GM23338 (cell line): Measurements from ENCODE around the gene DPP10.

Source experiments
- CREB1 ChIP-seq: fragments of 250-450 bp; sonication (Bioruptor Pico); IDR thresholded peaks from 2 replicates; pipeline ENCODE4 v1.5.0; 2020; ENCODE audit warnings: low read depth, mild to moderate bottlenecking, moderate library complexity
- EZH2 ChIP-seq: fragments of 200-600 bp; sonication (generic); IDR thresholded peaks from one replicate; pipeline ENCODE4 v1.8.0; 2017; ENCODE audit warnings: antibody characterized with exemption, mild to moderate bottlenecking, low read depth; ENCODE audit not compliant: unreplicated experiment
- EZH2phosphoT487 ChIP-seq: fragments of 200-600 bp; sonication (generic); IDR thresholded peaks from one replicate; pipeline ENCODE4 v1.8.1; 2018; ENCODE audit warnings: antibody characterized with exemption; ENCODE audit not compliant: unreplicated experiment
- JUNB ChIP-seq: IDR thresholded peaks from one replicate; pipeline ENCODE4 v1.6.1; 2016; ENCODE audit warnings: antibody characterized with exemption; ENCODE audit not compliant: unreplicated experiment
- NANOG ChIP-seq: IDR thresholded peaks from 2 replicates; pipeline ENCODE4 v1.6.1; 2016; ENCODE audit warnings: antibody characterized with exemption, borderline replicate concordance
- POLR2AphosphoS5 ChIP-seq: IDR thresholded peaks from 2 replicates; pipeline ENCODE4 v1.6.1; 2016; ENCODE audit warnings: antibody characterized with exemption, low read depth
- ZNF114 ChIP-seq: fragments of 250-450 bp; sonication (Bioruptor Pico); IDR thresholded peaks from 2 replicates; pipeline ENCODE4 v1.5.0; 2020; ENCODE audit warnings: mild to moderate bottlenecking, moderate library complexity
- TF ChIP-seq, protein P1 (sequence below): IDR thresholded peaks from one replicate; pipeline ENCODE4 v1.6.1; 2018; ENCODE audit warnings: antibody characterized with exemption; ENCODE audit not compliant: unreplicated experiment
- TF ChIP-seq, protein P2 (sequence below): fragments of 250-450 bp; sonication (Bioruptor Pico); IDR thresholded peaks from 2 replicates; pipeline ENCODE4 v1.5.0; 2020; ENCODE audit warnings: mild to moderate bottlenecking, moderate library complexity
- TF ChIP-seq, protein P3 (sequence below), 2 experiments: fragments of 200-600 bp in 1 of 2; sonication (generic) in 1 of 2; conservative IDR thresholded peaks; 2 replicates each; pipeline versions ENCODE4 v1.5.1 to v1.6.1; 2016 to 2017; ENCODE audit warnings: antibody characterized with exemption in 2 of 2, low read depth in 2 of 2, mild to moderate bottlenecking in 2 of 2, moderate library complexity in 1 of 2
- TF ChIP-seq, protein P4 (sequence below): IDR thresholded peaks from 2 replicates; pipeline ENCODE4 v1.6.1; 2016; ENCODE audit warnings: antibody characterized with exemption

DNA sequence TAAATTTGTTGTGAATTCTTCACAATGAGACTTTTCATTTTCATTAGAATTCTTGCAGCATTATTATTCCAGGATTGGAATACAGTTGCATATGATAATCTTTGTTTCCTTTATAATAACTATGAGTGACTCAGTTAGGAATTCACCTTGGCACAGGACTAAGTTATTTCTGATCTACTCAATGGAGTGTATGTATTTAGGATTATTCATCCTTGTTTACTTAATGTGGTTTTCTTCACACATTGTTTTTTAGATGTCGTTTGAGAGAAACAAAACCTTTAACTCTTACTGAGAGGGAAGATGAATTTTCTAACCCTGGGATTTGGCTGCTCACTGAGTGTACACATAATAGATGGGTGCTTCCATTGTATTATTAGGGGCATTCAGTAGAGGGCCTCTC, 970.1 kb downstream of the DPP10 start:
- TF ChIP-seq EZH2phosphoT487: no peak
- TF ChIP-seq, protein P1, sequence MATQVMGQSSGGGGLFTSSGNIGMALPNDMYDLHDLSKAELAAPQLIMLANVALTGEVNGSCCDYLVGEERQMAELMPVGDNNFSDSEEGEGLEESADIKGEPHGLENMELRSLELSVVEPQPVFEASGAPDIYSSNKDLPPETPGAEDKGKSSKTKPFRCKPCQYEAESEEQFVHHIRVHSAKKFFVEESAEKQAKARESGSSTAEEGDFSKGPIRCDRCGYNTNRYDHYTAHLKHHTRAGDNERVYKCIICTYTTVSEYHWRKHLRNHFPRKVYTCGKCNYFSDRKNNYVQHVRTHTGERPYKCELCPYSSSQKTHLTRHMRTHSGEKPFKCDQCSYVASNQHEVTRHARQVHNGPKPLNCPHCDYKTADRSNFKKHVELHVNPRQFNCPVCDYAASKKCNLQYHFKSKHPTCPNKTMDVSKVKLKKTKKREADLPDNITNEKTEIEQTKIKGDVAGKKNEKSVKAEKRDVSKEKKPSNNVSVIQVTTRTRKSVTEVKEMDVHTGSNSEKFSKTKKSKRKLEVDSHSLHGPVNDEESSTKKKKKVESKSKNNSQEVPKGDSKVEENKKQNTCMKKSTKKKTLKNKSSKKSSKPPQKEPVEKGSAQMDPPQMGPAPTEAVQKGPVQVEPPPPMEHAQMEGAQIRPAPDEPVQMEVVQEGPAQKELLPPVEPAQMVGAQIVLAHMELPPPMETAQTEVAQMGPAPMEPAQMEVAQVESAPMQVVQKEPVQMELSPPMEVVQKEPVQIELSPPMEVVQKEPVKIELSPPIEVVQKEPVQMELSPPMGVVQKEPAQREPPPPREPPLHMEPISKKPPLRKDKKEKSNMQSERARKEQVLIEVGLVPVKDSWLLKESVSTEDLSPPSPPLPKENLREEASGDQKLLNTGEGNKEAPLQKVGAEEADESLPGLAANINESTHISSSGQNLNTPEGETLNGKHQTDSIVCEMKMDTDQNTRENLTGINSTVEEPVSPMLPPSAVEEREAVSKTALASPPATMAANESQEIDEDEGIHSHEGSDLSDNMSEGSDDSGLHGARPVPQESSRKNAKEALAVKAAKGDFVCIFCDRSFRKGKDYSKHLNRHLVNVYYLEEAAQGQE: no peak
- TF ChIP-seq, protein P2, sequence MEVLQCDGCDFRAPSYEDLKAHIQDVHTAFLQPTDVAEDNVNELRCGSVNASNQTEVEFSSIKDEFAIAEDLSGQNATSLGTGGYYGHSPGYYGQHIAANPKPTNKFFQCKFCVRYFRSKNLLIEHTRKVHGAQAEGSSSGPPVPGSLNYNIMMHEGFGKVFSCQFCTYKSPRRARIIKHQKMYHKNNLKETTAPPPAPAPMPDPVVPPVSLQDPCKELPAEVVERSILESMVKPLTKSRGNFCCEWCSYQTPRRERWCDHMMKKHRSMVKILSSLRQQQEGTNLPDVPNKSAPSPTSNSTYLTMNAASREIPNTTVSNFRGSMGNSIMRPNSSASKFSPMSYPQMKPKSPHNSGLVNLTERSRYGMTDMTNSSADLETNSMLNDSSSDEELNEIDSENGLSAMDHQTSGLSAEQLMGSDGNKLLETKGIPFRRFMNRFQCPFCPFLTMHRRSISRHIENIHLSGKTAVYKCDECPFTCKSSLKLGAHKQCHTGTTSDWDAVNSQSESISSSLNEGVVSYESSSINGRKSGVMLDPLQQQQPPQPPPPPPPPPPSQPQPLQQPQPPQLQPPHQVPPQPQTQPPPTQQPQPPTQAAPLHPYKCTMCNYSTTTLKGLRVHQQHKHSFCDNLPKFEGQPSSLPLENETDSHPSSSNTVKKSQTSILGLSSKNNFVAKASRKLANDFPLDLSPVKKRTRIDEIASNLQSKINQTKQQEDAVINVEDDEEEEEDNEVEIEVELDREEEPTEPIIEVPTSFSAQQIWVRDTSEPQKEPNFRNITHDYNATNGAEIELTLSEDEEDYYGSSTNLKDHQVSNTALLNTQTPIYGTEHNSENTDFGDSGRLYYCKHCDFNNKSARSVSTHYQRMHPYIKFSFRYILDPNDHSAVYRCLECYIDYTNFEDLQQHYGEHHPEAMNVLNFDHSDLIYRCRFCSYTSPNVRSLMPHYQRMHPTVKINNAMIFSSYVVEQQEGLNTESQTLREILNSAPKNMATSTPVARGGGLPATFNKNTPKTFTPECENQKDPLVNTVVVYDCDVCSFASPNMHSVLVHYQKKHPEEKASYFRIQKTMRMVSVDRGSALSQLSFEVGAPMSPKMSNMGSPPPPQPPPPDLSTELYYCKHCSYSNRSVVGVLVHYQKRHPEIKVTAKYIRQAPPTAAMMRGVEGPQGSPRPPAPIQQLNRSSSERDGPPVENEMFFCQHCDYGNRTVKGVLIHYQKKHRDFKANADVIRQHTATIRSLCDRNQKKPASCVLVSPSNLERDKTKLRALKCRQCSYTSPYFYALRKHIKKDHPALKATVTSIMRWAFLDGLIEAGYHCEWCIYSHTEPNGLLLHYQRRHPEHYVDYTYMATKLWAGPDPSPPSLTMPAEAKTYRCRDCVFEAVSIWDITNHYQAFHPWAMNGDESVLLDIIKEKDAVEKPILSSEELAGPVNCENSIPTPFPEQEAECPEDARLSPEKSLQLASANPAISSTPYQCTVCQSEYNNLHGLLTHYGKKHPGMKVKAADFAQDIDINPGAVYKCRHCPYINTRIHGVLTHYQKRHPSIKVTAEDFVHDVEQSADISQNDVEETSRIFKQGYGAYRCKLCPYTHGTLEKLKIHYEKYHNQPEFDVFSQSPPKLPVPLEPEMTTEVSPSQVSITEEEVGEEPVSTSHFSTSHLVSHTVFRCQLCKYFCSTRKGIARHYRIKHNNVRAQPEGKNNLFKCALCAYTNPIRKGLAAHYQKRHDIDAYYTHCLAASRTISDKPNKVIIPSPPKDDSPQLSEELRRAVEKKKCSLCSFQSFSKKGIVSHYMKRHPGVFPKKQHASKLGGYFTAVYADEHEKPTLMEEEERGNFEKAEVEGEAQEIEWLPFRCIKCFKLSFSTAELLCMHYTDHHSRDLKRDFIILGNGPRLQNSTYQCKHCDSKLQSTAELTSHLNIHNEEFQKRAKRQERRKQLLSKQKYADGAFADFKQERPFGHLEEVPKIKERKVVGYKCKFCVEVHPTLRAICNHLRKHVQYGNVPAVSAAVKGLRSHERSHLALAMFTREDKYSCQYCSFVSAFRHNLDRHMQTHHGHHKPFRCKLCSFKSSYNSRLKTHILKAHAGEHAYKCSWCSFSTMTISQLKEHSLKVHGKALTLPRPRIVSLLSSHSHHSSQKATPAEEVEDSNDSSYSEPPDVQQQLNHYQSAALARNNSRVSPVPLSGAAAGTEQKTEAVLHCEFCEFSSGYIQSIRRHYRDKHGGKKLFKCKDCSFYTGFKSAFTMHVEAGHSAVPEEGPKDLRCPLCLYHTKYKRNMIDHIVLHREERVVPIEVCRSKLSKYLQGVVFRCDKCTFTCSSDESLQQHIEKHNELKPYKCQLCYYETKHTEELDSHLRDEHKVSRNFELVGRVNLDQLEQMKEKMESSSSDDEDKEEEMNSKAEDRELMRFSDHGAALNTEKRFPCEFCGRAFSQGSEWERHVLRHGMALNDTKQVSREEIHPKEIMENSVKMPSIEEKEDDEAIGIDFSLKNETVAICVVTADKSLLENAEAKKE (CRISPR knock-in tag): no peak
- TF ChIP-seq, protein P3, sequence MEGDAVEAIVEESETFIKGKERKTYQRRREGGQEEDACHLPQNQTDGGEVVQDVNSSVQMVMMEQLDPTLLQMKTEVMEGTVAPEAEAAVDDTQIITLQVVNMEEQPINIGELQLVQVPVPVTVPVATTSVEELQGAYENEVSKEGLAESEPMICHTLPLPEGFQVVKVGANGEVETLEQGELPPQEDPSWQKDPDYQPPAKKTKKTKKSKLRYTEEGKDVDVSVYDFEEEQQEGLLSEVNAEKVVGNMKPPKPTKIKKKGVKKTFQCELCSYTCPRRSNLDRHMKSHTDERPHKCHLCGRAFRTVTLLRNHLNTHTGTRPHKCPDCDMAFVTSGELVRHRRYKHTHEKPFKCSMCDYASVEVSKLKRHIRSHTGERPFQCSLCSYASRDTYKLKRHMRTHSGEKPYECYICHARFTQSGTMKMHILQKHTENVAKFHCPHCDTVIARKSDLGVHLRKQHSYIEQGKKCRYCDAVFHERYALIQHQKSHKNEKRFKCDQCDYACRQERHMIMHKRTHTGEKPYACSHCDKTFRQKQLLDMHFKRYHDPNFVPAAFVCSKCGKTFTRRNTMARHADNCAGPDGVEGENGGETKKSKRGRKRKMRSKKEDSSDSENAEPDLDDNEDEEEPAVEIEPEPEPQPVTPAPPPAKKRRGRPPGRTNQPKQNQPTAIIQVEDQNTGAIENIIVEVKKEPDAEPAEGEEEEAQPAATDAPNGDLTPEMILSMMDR (conservative IDR thresholded peaks at IDR 0.05; ENCODE audit: low read depth in 2 of 2): no peak
- no peak for TF ChIP-seq CREB1 (CRISPR knock-in tag)
- TF ChIP-seq POLR2AphosphoS5: no peak
- TF ChIP-seq EZH2: no peak
- no peak for TF ChIP-seq ZNF114 (CRISPR knock-in tag)
- no peak for TF ChIP-seq NANOG
- TF ChIP-seq, protein P4, sequence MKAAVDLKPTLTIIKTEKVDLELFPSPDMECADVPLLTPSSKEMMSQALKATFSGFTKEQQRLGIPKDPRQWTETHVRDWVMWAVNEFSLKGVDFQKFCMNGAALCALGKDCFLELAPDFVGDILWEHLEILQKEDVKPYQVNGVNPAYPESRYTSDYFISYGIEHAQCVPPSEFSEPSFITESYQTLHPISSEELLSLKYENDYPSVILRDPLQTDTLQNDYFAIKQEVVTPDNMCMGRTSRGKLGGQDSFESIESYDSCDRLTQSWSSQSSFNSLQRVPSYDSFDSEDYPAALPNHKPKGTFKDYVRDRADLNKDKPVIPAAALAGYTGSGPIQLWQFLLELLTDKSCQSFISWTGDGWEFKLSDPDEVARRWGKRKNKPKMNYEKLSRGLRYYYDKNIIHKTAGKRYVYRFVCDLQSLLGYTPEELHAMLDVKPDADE: no peak
- no peak for TF ChIP-seq JUNB
